Measurements from ENCODE around the gene PTPRM. TPM values are rescaled to one million over a fixed set of nuclear protein-coding genes. Genes with fewer than 3 reads are reported as not detected.

Gene PTPRM
- total RNA-seq, 1 experiment from 2014 or later, result 100.0 TPM

DNA sequence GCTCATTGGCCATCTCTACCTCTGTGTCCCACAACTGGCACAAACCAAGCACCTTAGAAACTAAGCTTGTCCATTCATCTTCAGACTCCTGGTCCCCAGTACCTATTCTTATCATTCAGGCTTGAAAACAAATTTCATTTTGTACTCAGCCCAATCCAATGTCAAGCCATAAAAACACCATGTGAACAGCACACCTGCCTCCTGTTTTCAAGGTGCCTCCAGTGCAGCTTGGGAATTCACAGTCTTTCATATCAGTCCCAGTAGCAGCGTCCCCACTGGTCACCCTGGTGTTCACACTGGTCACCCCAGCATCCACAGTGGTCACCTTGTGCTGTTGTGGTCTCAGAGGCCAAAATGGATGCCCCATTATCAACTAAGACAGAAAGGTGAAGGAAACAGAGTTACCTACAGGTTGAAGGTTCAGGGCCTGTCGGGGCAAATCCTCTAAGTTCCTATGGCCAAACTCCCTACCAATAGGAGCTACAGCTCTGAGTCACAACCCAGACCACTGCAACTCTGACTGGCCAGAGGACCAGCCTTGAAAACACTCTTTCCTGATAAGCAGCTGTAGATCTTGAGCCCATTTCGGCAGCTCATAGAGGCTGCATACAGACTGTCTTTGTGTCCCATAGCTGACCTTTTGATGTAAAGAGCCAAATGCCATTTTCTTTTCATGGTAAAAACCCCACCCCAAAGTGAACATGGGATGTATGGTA, 782.6 kb downstream of the PTPRM start:
- TF ChIP-seq, protein P1, sequence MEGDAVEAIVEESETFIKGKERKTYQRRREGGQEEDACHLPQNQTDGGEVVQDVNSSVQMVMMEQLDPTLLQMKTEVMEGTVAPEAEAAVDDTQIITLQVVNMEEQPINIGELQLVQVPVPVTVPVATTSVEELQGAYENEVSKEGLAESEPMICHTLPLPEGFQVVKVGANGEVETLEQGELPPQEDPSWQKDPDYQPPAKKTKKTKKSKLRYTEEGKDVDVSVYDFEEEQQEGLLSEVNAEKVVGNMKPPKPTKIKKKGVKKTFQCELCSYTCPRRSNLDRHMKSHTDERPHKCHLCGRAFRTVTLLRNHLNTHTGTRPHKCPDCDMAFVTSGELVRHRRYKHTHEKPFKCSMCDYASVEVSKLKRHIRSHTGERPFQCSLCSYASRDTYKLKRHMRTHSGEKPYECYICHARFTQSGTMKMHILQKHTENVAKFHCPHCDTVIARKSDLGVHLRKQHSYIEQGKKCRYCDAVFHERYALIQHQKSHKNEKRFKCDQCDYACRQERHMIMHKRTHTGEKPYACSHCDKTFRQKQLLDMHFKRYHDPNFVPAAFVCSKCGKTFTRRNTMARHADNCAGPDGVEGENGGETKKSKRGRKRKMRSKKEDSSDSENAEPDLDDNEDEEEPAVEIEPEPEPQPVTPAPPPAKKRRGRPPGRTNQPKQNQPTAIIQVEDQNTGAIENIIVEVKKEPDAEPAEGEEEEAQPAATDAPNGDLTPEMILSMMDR (IDR thresholded peaks at IDR 0.05; ENCODE audit: insufficient read depth in 1 of 2, low read depth in 1 of 2, low read length in 1 of 2, severe bottlenecking in 1 of 2, unreplicated experiment in 1 of 2), result no peak

GRCh38 chr18:8350628-8351027, 783.5 kb downstream of the PTPRM start:
- CTCF ChIA-PET, result no interaction called here
- TF ChIP-seq, protein P1 (IDR thresholded peaks at IDR 0.05; ENCODE audit: insufficient read depth in 1 of 2, low read depth in 1 of 2, low read length in 1 of 2, severe bottlenecking in 1 of 2, unreplicated experiment in 1 of 2), result no peak
- no peak for DNase-seq

More for the DNA sequence above, 782.6 kb downstream of the PTPRM start:
- no peak for DNase-seq
- Histone ChIP-seq H3K27me3 (replicated peaks; ENCODE audit: control insufficient read depth, insufficient read depth, low read length) (no peaks in the 10 kb centered on the region), H3K36me3 (ENCODE audit: control insufficient read depth, insufficient read depth, low read length) (peaks cover 3% of the 10 kb centered on the region), H3K4me3 (ENCODE audit: low read depth, low read length) (no peak overlapping the region), H3K4me1 (peaks cover 21% of the 10 kb centered on the region), H3K9me3 (no peaks in the 10 kb centered on the region)
- Mint-ChIP-seq H3K4me3 (ENCODE audit: unreplicated experiment) (no peak overlapping the region), H3K27me3 (ENCODE audit: insufficient read depth, unreplicated experiment) (no peaks in the 10 kb centered on the region), H3K36me3 (ENCODE audit: insufficient read depth, unreplicated experiment) (peaks cover 47% of the 10 kb centered on the region), H3K9me3 (ENCODE audit: unreplicated experiment) (no peaks in the 10 kb centered on the region), H3K4me1 (ENCODE audit: low read depth, unreplicated experiment) (peaks cover 11% of the 10 kb centered on the region), H3K27ac (ENCODE audit: unreplicated experiment) (no peak overlapping the region)
- intact Hi-C loops (cut with micrococcal nuclease; ENCODE audit: unreplicated experiment), result no loop called here
- CTCF ChIA-PET, result no interaction called here
- POLR2A ChIA-PET, result no interaction called here
- BruUV-seq (replicated peaks), result no TSS peak

GRCh38 chr18:8351161-8351560, 784.0 kb downstream of the PTPRM start:
- H3K27me3 ChIP-seq (replicated peaks; ENCODE audit: control insufficient read depth, insufficient read depth, low read length), result no peaks in the 10 kb centered on the region
- H3K36me3 Mint-ChIP-seq (ENCODE audit: insufficient read depth, unreplicated experiment), result peaks cover 36% of the 10 kb centered on the region
- no peaks in the 10 kb centered on the region for H3K9me3 ChIP-seq
- no peak overlapping the region for H3K27ac Mint-ChIP-seq (ENCODE audit: unreplicated experiment)
- no peaks in the 10 kb centered on the region for H3K9me3 Mint-ChIP-seq (ENCODE audit: unreplicated experiment)
- peaks cover 17% of the 10 kb centered on the region; the same call in 1 of the 2 replicates for H3K4me1 ChIP-seq
- intact Hi-C loops (cut with micrococcal nuclease; ENCODE audit: unreplicated experiment), result no loop called here
- H3K4me1 Mint-ChIP-seq (ENCODE audit: low read depth, unreplicated experiment), result peaks cover 11% of the 10 kb centered on the region
- ChIA-PET POLR2A (no interaction called here), CTCF (no interaction called here)
- H3K27me3 Mint-ChIP-seq (ENCODE audit: insufficient read depth, unreplicated experiment), result no peaks in the 10 kb centered on the region
- H3K4me3 Mint-ChIP-seq (ENCODE audit: unreplicated experiment), result no peak overlapping the region
- TF ChIP-seq, protein P1 (IDR thresholded peaks at IDR 0.05; ENCODE audit: insufficient read depth in 1 of 2, low read depth in 1 of 2, low read length in 1 of 2, severe bottlenecking in 1 of 2, unreplicated experiment in 1 of 2), result no peak
- peaks cover 1% of the 10 kb centered on the region for H3K36me3 ChIP-seq (ENCODE audit: control insufficient read depth, insufficient read depth, low read length)
- BruUV-seq (replicated peaks), result no TSS peak
- H3K4me3 ChIP-seq (ENCODE audit: low read depth, low read length), result no peak overlapping the region
- no peak for DNase-seq

More at GRCh38 chr18:8350628-8351027, 783.5 kb downstream of the PTPRM start:
- peaks cover 3% of the 10 kb centered on the region for H3K36me3 ChIP-seq (ENCODE audit: control insufficient read depth, insufficient read depth, low read length)
- Mint-ChIP-seq H3K27ac (ENCODE audit: unreplicated experiment) (no peak overlapping the region), H3K4me3 (ENCODE audit: unreplicated experiment) (no peak overlapping the region), H3K9me3 (ENCODE audit: unreplicated experiment) (no peaks in the 10 kb centered on the region), H3K27me3 (ENCODE audit: insufficient read depth, unreplicated experiment) (no peaks in the 10 kb centered on the region), H3K36me3 (ENCODE audit: insufficient read depth, unreplicated experiment) (peaks cover 41% of the 10 kb centered on the region), H3K4me1 (ENCODE audit: low read depth, unreplicated experiment) (peaks cover 11% of the 10 kb centered on the region)
- intact Hi-C loops (cut with micrococcal nuclease; ENCODE audit: unreplicated experiment), result no loop called here
- H3K4me1 ChIP-seq, result peaks cover 17% of the 10 kb centered on the region; the same call in 1 of the 2 replicates
- BruUV-seq (replicated peaks), result no TSS peak
- no peak overlapping the region for H3K4me3 ChIP-seq (ENCODE audit: low read depth, low read length)
- POLR2A ChIA-PET, result no interaction called here
- no peaks in the 10 kb centered on the region for H3K27me3 ChIP-seq (replicated peaks; ENCODE audit: control insufficient read depth, insufficient read depth, low read length)
- H3K9me3 ChIP-seq, result no peaks in the 10 kb centered on the region

Data from Caco-2 (cell line).